GM20431 (cell line): ENCODE measurements around the gene CCDC183.

Experiments used
- in situ Hi-C: fragments of 300-500 bp; cut with MseI, MboI; formaldehyde crosslinking; loops from one replicate; pipeline ENCODE4 v1.15.0; 2020; ENCODE audit warnings: low sequenced_read_pairs; ENCODE audit not compliant: unreplicated experiment

CCDC183 gene

DNA sequence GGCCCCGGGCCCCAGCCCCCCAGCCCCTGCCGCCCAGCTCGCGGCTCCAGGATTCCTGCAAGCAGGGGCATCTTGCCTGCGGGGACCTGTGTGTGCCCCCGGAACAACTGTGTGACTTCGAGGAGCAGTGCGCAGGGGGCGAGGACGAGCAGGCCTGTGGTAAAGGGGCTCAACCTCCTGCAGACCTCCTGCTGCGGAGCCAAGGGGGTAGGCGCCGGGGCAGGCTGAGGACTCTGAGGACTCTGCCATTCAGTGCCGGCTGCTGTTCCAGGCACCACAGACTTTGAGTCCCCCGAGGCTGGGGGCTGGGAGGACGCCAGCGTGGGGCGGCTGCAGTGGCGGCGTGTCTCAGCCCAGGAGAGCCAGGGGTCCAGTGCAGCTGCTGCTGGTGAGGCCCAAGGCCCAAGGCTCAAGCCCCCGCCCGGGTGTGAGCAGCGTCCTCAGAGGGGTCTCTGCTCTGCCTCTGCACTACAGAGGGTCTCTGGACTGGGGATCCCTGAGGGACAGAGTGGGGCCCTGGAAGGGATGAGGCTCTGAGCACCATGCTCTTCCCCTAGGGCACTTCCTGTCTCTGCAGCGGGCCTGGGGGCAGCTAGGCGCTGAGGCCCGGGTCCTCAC, 59.4 kb downstream of the CCDC183 start:
- in situ Hi-C loops: no loop called here

DNA sequence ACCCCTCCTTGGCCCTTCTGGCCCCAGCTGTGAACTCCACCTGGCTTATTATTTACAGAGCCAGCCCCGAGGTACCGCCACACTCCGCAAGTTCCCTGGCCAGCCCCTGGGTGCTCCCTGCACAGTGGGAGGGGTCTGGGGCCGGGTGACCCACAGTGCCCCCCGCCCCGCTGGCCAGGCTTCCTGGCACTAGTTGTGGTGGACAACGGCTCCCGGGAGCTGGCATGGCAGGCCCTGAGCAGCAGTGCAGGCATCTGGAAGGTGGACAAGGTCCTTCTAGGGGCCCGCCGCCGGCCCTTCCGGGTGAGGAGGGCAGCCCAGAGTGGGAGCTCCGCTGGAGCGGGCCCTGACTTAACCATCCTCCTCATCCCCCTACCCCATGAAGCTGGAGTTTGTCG, 59.9 kb downstream of the CCDC183 start:
- in situ Hi-C loops: no loop called here

GRCh38 chr9:136856541-136857141, 60.5 kb downstream of the CCDC183 start:
- in situ Hi-C loops: no loop called here

- in situ Hi-C loops: no loop called here
Measured at GRCh38 chr9:136857166-136857565, 61.0 kb downstream of the CCDC183 start.
